RPMI8226 (cell line): ENCODE measurements around the gene CLCN6.

Source experiments
- DNase-seq: peaks from one replicate; pipeline ENCODE4 v3.0.0-alpha.2; 2015

CLCN6 gene

DNA sequence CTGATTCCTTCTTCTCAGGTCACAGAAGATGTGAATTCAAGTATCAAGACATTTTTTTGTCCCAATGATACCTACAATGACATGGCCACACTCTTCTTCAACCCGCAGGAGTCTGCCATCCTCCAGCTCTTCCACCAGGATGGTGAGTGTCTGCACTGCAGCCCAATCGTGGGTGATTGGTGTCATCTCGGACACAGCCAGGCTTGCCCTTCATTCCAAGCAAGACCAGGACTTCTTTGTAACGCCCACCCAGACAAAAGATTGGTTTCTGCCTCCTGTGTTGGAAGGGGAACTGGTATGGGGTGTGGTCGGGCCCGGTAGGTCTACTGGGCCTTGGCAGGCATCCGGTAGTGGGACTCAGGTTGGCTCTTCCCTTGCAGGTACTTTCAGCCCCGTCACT is 27.5 kb downstream of the CLCN6 start:
- DNase-seq = no peak

GRCh38 chr1:11833900-11834299 is 27.9 kb downstream of the CLCN6 start:
- DNase-seq = no peak

DNA sequence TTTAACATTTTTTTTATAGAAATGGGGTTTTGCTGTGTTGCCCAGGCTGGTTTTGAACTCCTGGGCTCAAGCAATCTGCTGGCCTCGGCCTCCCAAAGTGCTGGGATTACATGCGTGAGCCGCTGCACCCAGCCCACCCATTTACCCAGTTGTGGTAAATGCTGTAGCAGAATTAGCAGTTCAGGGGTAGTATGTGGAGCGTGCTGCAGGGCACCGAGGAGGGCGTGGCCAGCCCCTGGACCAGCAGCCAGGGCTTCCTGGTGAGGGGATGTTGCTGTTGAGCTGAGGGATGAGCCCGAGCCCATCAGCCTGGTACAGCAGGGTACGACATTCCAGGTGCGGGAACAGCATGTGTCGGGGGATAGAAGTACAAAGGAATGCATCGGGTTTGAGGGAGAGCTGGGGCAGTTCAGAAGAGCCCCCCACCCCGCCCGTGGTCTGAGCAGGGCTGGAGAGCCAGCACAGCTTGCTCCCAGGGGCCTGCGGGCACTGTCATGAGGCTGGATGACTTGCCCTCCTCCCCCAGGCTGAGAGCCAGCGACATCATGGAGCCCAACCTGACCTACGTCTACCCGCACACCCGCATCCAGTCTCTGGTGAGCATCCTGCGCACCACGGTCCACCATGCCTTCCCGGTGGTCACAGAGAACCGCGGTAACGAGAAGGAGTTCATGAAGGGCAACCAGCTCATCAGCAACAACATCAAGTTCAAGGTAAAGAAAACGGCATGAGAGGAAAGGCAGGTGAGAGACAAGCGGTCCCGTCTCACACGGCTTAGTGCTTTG is 29.6 kb downstream of the CLCN6 start:
- no peak for DNase-seq

GRCh38 chr1:11836955-11837766 is 31.2 kb downstream of the CLCN6 start:
- DNase-seq = no peak

GRCh38 chr1:11837767-11838348 is 31.9 kb downstream of the CLCN6 start:
- no peak for DNase-seq

- peak; percentile 73 for DNase-seq
These were observed 32.6 kb downstream of the CLCN6 start for GRCh38 chr1:11838349-11839272.

- no peak for DNase-seq
These were observed 34.0 kb downstream of the CLCN6 start for GRCh38 chr1:11839727-11840705.

DNA sequence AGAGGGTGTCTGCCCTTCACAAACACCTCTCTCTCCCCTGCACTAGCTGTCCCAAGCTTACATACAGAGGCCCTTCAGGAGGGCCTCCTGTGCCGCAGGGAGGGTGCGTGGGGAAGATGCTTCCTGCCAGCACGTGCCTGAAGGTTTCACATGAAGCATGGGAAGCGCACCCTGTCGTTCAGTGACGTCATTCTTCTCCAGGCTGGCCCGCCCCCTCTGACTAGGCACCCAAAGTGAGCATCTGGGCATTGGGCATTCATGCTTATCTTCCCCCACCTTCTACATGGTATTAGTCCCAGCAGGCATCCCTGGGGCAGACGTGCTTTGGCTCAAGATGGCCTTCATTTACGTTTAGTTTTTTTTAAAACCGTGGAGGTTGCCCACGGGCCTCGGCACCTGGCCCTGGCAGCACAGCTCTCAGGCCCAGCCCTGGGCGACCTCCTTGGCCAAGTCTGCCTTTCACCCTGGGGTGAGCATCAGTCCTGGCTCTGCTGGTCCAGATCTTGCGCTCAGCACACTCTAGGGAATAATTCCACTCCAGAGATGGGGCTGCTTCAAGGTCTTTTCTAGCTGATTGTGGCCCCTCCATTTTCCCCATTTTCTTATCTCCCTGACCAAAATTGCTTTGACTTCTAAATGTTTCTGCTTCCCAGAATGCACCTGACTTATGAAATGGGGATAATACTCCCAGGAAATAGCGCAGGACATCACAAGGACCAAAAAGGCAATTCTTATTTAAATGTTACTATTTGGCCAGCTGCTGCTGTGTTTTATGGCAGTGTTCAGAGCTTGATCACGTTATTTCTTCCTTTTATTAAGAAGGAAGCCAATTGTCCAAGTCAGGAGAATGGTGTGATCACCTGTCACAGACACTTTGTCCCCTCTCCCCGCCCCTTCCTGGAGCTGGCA is 35.5 kb downstream of the CLCN6 start:
- no peak for DNase-seq

DNA sequence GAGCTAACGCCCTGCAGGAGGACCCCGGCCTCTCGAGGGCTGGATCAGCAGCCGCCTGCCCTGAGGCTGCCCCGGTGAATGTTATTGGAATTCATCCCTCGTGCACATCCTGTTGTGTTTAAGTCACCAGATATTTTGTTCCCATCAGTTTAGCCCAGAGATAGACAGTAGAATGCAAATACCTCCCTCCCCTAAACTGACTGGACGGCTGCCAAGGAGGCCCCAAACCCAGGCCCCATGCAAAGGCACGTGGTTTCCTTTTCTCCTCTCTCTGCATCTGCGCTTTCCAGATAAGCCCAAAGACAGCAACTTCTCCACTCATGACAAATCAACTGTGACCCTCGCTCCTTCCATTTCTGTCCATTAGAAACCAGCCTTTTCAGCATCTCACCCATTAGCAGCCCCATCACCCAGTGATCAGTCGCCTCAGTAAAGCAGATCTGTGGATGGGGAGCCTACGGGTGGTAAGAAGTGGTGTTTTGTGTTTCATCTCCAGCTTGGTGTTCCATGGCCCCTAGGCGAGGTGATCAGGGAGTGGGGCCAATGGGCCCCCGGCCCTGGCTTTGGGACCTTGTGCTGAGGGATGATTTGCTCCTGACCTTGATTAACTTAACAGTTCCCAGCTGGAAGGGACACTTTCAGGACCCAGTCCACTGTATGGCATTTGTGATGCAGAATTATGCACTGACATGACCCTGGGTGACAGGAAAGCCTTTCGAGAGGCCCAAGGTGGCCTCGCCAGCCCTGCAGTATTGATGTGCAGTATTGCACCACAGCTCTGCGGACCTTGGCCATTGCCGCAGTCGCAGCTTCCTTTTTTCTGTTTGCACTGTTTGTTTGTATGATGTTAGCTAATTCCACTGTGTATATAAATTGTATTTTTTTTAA is 36.4 kb downstream of the CLCN6 start:
- DNase-seq = peak; percentile 58

GRCh38 chr1:11845641-11846335 is 39.8 kb downstream of the CLCN6 start:
- peak; percentile 44 for DNase-seq

DNA sequence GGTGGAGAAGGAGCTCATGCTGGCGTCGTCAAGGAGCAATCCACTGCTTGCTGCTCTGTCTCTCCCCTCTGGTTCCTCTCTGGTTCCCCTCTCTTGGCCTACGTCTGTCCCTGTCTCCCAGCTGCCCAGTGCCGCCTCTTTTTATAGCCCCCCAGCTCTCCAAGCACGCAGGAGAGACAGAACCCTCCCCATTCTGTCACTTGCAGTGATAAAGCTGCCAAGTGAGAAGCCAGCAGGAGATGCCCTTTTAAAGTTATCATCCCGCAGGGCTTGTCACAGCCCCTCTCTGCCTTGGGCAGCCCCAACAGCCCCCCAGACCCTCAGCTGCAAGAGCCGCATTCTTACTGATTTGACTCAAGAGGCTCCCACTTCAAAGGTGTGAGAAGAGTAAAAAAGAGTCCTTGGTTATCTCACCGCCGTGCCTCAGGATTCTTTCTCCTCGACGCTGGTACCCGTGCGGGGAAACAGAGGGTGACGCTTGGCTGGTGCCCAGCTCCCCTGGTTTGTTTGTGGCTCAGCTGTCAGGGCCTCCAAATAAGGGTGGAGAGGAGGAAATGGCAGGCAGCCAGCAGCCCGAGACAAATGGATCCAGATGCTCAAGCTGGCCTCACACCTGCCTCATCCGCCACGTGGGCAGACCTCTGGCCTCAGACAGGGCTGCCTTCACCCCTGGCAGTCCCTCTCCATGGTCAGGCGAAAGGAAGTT is 41.8 kb downstream of the CLCN6 start, which contains the start of gene NPPA:
TSS of gene NPPA (minus strand) at position 117 of the 706 bp plus-strand sequence. CDS start at position 18, 99 bp downstream.
- DNase-seq = peak; percentile 95

DNA sequence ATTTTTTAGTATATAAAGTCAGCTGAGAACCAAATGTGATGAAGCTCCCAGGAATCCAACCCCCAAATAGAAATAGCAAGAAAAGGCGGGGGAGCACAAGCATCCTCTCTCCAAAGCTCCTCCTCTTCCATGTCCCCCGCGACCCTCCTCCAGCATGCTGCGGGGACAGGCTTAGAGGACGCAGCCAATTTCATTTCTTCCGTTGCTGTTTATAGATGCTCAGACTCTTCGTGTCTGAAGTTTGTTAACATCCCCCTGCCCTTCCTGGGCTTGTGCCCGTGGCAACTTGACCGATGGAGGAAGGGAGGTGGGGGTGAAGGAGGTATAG is 42.3 kb downstream of the CLCN6 start:
- DNase-seq = no peak

DNA sequence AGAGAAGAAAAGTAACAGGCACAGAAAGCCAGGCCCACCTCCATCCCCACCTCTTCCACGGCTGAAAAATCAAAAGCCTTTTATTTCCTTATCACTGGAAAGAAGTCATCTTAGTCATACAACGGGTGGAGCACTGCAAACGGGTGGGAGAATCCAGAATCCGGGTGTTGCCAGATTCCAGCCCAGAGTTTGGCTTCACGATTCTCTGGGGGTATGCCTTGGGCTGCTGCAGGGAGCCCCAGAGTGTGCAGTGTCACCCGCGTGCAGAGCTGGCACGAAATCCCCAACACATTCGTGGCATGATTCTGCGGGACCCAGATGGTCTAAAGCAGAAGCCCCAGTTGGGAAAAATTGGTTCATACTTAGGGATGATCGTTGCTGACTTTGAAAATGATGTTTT is 44.2 kb downstream of the CLCN6 start:
- no peak for DNase-seq

DNA sequence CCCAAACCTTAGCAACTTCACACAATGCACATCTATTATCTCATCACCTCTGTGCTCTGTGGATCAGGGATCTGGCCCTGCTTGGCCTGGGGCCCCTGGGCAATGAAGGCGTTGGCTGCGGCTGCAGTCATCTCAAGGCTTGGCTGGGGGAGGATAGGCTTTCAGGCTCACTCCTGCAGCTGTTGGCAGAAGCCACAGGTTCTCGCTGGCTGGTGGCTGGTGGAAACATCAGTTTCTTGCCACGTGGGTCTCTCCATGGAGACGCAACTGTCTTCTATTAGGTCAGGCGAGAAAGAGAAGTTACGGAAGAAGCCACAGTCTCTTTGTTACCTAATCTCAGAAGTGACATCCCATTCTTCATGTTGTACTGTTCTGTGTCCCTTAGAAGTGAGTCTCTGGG is 45.2 kb downstream of the CLCN6 start:
- DNase-seq = peak; percentile 77

DNA sequence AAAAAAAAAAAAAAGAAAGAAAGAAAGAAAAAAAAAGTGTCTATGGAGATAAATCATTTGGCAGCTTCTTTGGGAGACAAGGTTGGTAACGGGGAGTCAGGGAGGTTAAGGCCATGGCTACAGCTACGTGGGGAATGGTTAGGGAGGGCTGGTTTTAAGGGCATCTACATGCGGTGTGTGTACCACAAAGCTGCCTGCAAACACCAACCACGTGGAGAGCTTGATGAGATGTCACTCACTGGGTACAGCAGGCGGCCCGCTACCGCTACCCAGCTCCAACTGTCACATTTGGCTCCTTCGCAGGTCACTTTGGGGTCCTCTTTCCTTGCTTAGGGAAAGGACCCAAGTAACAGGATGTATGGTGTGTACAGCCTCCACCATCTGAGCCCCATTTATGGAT is 48.5 kb downstream of the CLCN6 start:
- DNase-seq = no peak

DNA sequence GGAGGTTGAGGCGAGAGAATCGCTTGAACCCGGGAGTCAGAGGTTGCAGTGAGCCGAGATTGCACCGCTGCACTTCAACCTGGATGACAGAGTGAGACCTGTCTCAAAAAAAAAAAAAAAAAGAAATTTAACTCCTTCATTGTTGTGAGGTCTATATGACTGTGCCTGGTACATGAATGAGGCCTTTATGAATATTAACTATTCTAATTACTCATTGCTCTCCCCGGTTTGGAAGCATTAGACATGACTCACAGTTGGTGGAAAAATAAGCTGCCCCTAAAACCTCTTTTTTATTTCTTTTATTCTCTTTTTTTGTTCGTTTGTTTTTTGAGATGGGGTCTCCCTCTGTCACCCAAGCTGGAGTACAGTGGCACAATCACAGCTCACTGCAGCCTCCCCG is 49.4 kb downstream of the CLCN6 start:
- no peak for DNase-seq

- DNase-seq = no peak
These were observed 50.7 kb downstream of the CLCN6 start for GRCh38 chr1:11856698-11857097.
